ENCODE results near the gene MCU.

DNA sequence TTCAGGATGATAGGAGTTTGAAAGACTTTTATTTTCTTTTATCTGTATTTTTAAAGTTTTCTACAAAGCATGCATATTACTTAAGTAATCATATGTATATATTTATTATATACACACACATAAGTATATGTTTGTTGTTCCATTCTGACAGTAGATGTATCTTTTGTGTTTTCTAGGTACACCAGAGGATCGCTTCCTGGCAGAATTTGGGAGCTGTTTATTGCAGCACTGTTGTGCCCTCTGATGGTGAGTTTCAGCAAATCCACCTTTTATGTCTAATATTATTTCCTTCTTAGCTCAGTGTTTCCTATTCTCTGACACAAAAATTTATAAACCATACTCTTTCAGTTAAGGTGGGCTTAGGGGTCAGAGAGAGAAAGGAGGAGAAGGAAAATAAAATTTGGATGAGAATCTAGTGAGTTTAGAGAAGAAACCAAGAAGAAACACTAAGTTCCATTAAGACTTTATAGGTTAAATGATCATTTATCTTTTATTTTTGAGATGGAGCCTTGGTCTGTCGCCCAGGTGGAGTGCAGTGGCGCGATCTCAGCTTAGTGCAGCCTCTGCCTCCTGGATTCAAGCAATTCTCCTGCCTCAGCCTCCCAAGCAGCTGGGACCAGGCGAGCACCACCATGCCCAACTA lies 142.4 kb downstream of the MCU start:
- TF ChIP-seq POLR2A (IDR thresholded peaks at IDR 0.05; ENCODE audit: low read depth, low read length), result no peak
- no peak for TF ChIP-seq POLR2AphosphoS5 (IDR thresholded peaks at IDR 0.05; ENCODE audit: low read depth, low read length)
- TF ChIP-seq TAF1 (IDR thresholded peaks at IDR 0.05; ENCODE audit: borderline replicate concordance, low read depth, low read length), result no peak

Data from GM12892 (cell line).